ENCODE data around the gene PGBD5. TPM values are rescaled to one million over a fixed set of nuclear protein-coding genes. Genes with fewer than 3 reads are reported as not detected.

Gene PGBD5
- total RNA-seq, 1 donor from 2014 or later: 6.4 TPM

DNA sequence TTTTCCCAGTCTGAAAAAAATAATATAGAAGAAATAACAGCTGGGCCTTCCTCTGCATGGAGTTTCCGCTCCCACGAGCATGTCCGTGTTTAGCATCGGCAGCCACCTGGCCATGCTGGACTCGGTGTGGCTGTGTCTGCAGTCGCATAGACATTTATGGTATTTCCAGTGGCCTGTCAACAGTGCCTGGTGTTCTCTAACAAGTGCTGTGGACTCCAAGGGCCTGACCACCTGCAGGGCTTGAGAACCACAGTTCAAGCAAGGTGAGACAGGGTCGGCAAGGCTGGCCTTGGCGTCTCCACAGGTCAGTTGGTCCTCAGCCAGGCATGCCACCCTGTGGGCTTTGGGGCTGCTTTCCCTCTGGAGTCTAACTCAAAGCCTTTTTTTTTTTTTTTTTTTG is 124.8 kb downstream of the PGBD5 start:
- ATAC-seq: no peak

DNA sequence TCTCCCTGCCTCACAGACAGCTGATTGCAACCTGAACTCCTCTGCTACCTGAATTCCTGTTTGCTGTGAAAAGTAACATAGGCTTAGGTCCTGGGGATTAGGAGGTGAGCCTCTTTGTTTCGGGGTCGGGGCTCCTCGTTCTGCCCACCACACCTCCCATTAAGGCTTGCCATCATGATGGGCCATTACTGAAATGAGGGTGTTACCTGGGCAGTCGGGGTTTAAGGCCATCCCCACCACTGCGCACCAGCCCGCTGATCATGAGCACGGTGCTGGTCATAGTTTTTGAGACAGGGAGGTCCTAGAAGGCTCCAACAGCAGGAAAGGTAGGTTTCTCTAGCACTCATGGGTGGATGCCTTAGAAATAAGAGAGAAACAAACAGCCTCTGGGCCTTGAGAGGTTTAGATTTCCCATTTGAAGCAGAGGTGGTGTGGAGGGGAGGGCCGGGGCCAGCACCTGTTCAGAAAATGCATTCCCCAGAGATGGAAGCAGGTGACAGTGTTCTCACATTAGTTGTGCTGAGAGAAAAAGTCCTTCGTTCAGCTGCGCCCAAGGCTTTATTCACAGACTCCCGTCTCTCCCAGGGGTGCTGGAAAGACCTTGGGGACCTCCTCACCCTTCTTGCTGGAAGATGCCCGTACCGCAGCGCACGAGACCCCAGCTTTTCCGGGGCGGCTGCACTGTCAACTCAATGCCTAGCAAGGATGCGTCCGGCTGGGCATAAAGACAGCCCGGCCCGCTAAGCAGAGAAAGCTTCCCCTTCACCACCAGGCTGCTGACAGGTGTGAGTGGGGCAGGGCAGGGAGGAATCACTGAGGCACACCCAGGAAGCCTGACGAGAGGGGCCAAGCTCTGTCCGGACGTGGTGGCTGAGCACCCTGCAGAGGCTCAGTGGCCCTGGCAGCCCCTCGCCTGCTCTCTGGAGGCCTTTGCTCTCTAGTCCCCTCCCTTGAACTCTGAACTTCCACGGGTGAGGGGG is 125.5 kb downstream of the PGBD5 start:
- peak; percentile 51 for ATAC-seq

DNA sequence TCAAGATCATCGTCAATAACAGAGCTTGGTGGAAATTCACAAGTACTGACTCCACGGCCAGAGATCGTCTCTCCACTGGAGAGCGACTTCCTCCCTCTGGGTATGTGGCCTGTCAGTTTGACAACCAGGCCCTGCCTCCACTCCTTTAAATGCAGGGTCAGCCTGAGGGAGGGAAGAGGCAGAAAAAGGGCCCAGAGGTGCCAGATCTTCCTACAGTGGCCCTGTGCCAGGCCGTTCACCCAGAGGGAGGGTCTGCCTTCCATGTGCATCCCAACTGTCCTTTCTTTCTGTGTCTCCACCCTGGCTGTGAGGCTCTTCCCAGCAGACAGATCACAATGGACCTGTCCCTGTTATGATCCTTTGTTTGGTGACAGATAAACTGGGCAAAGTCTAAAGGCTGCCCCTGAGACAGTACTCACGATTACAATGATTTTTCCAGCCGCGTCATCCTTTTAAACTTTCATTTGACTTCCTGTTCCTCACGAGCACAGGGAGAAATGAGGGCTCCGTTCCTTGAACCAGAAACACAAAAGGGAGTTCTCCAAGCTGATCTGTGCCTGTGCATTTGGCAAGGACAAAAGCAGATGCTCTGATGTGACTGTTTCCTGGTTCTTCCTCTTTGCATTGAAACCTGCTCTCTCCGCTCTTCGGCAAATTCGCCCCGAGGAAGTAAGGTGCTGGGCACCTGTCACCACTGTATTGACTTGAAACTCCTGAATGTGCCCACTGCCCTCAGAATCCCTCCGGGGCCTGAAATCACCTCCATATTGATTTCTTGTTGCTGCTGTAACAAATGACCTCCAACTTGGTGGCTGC is 126.7 kb downstream of the PGBD5 start:
- ATAC-seq: no peak

DNA sequence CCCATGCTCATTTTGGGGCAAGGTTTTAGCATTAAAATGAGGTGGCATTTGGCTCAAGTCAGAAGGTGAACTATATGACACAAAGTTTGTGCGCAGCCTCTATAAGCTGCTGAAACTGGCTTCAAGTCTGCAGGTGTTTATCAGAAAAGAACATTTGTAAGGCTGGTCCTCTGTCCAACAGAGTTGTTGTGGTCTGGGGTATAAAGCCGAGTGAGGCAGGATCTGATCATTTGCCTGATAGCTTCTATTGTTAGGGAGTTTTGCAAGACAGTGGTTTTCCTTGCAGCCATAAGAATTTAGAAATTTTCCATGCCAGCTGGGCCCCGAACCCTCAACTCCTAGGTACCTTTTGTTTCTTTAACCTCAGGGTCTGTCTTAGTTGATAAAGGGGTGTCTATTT is 130.8 kb downstream of the PGBD5 start:
- ATAC-seq: no peak

DNA sequence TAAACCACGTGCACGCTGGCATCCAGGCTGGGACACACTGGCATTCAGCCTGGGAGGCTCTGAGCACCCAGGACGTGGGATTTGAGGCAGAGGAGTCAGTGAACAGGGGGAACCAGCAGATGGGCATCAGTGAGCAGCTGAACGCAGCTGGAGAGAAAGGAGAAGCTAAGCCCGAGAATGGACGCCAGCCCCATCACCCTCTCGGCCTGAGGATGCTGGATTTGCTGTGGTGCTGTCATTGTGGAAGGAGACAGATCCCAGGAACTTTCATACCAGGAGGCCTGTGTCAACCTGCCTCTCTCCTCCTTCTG is 132.8 kb downstream of the PGBD5 start:
- ATAC-seq: no peak

DNA sequence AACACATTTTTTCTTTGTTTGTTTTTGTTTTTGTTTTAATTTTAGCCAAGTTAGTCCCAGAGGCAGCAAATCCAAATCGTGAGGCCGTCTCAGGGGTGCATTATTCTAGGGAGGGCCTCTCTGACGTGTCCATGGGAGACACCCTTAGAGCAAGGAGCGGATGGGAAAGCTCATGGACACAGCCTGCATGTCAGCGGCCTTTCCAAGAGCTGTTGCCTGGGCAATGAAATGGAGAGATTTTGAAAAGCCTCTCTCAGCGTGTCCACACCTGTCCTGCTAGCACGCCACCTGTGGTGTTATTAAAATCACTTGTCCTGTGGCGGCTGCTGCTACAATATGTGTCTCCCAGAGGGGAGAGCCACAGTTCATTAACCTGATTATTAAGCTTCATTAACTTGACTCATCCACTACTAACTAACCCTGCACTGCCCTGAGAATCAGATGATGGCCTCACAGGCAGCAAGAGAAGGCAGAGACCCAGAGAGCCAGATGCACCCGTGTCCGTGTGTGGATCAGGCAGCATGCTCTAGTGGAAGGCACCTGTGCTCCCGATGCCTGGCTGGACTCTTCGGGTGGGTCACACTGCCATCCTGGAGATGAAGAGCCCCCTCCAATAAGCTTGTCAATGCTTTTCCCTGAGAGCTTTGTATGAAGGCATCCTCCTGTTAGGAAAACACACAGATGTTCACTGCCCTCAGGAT is 133.3 kb downstream of the PGBD5 start:
- ATAC-seq: peak; percentile 39

DNA sequence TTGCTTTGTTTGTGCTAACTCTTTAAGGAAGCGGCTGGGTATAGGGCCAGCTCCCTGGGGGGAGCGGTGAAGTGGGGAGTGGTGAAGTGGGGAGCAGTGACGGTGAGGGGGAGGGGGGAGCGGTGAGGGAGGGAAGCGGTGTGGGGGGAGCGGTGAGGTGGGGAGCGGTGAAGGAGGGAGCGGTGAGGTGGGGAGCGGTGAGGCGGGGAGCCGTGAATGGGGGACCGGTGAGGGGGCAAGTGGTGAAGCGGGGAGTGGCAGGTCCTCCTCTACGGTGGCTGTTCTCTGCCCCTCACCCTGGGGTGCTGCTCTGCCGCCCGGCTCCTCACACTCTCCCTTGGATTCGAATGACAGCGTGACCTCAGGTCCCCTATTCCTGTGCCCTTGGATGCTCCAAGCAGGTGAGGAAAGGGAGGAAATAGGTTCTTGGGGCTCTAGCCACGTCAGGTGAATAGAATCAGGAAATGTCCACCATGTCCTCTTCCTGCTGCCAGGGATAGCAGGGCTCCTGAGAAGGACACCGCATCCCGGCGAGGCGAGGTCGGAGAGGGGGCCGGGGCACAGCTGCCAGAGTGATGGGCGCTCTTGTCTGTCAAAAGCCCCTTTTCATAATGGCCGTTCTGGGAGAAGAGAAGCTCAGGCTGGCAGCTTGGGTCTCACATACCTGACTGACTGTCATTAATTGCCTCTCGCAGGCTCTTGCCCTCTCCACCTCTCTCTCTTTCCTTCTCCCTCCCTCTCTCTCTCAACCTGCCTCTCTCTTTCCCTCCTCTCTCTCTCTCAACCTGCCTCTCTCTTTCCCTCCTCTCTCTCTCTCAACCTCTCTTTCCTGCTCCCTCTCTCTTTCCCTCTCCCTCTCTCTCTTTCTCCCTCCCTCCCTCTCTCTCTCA is 134.2 kb downstream of the PGBD5 start:
- peak; percentile 30 for ATAC-seq

DNA sequence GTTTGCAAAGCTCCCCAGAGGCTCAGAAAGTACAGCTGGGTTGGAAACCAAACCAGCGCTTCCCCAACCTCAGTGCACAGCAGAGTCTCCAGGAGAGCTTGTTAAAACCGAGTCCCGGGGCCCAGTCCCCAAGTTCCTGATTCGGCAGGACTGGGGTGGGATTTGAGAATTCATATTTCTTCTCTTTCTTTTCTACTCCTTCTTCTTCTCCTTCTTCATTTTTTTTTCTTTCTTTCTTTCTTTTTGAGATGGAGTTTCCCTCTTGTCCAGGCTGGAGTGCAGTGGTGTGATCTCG is 136.8 kb downstream of the PGBD5 start:
- ATAC-seq: no peak

DNA sequence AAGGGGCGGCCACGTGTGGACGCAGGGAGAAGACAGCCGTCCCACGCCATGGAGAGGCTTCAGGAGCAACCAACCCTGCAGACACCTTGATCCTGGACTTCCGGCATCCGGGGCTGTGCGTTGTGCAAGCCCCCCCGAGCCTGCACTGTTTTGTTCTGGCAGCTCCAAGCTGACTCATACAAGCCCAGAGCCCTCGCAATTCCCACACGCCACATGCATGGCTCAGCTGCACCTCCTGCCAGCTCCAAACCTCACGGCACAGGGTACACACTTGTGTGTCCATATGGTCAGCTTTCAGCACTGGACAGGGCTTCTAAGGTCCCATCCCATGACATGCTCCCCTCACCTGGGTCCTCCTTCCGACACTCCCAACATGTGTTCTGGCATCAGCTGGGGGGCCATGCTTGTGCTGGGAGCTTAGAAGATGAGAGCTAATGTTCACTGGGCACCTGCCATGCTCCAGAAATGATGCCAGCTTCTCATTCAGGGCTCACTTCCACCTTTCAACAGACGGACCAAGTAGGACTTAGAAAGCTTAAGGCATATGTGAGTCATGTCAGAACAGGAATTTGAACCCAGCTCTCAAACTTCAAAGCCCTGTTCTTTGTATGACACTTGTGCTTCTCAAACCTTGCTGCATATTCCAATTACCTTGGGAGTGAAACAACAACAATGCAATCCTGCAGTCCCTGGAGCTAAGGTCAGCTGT is 137.3 kb downstream of the PGBD5 start:
- peak; percentile 22 for ATAC-seq

DNA sequence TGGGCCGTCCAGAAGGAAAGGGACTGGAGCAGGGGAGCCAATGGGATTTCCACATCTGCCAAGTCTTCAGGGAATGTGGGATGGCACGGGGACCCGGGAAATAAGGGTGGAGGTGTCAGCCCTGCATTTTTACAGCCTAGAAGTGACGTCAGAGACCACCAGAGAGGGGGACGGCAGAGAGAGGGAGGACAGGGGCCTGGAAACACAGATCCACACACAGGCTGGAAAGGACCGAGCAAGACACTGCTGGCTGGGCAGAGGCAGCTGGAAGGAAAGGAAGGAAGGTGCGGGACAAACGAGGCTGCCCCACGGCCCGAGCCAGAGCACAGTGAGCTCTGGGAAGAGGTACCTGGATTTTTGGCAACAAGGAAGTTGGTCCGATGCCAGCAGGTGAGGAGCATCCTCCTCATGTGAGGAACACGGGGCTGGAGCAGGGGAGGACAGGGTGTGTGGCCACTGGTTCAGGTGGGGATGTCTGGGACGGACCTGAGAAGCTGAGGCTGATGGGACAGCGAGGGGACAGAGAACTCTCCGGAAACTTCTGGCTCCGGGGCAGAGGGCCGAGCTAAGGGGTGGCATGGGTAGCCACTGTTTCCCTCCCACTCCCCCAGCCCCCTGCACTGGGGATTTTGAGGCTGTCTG is 138.3 kb downstream of the PGBD5 start:
- no peak for ATAC-seq

DNA sequence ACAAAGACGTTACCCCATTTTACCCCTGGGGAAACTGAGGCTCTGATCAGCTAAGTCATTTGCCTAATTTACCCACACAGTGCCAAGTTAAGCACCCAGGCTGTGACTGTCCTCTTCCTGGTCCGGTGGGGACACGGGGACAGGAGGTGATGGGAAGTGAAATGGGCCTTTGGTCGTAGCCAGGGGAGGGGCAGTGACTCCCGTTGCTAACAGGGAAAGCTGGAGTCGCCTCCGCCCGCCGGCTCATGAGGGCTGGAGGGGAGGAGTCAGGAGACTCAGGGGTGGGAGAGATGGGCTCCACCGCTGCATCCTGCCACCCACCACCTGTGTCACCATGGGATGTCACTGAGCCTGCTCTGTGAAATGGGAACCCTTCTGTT is 139.3 kb downstream of the PGBD5 start:
- no peak for ATAC-seq

DNA sequence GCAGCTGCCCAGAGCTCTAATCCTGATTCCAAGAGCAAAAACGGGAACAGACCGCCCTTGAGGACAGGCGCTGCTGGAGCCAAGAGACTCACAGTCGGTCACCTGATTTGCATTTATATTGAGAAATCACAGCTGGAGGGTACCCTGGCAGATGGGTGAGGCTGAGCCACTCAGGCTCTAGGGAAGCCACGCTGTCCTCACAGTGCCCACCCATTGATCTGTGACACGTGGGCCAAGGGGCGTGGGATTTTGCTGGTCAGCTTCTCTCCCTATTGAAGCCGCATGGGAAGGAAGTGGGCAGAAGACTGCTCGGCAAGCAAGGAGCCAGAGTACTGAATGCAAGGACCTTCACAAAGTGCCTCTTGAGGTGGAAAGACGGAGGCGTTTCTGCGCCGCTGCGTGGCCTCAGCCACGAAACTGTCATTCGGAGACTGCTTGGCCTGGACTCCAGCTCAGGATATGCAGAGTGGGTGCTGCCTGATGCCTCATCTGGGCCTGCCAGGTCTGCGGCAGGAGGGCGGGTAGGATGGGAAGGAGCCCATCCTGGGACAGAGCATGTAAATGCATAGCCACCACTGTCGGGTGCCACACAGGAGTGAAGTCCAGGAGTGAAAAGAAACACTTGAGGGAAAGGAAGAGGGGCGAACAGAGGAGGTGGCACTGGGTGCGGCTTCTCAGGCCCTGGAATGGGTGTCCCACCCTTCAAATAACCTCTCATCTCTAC is 139.8 kb downstream of the PGBD5 start:
- ATAC-seq: no peak

DNA sequence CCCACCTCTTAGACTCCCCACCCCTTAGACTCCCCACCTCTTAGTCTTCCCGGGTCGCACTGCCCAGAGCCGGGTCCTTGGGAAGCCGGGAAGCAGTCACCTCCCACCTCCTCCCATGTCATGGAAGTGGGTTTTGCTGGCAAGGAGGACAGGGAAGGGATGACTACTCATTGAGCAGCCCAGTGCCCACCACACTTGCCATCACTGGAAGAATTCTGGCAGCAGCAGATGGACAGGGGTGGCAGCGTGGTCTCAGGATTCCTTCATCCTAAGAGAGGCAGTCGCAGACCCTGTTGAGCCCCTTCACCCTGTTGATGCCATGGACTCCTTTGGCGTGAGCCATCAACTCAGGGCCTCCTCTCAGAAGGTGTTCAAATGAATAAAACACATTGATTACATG is 140.8 kb downstream of the PGBD5 start:
- ATAC-seq: no peak

DNA sequence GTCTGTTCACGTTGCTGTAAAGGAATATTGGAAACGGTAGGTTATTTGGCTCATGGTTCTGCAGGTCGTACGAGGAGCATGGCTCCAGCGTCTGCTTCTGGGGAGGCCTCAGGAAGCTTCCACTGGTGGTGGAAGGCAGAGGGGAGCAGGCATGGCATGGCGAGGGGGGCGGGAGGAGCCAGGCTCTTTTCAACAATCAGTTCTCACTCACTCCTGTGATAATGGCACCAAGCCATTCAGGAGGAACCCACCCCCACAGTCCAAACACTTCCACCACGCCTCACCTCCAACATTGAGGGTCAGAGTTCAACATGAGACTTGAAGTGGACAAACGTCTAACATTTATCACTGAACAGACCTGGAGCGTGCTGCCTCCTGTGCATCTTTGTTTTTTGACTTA is 141.2 kb downstream of the PGBD5 start:
- ATAC-seq: no peak

DNA sequence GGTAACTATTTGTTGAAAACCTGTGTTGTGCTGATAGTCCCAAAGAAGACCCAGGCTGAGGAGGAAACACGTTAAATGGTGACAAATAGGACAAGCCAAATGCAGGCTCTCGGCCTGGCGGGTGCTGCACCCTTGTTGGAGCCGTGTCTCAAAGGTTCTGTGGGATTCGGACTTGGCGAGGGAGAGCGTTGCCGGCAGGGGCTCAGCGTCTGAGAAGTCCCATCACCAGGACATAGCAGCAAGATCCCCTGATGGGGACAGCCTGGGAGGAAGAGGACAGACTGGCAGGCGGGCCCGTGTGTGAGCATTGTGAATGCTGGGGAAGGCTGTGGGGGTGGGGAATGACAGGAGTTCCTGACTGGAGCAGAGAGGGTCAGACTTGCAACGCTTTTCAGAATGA is 142.5 kb downstream of the PGBD5 start:
- ATAC-seq: no peak

DNA sequence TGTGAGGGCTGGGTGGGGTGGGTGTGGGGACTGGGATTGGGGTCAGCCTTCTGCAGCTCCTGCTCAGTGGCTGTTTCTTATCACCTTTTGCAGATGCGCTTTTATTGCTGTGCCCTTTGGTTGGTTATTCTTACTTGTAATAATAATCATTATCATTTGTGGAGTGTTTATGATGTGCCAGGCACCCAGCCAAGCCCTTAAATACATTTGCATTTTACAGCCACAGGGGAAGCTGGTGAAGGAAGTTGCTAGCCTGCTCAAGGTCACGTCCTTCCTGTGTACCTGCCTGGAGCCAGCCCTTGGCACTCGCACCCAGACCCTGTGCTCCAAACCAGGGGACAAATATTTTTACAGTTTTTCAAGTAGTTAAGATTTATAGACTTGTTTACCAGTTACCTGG is 144.0 kb downstream of the PGBD5 start:
- no peak for ATAC-seq

DNA sequence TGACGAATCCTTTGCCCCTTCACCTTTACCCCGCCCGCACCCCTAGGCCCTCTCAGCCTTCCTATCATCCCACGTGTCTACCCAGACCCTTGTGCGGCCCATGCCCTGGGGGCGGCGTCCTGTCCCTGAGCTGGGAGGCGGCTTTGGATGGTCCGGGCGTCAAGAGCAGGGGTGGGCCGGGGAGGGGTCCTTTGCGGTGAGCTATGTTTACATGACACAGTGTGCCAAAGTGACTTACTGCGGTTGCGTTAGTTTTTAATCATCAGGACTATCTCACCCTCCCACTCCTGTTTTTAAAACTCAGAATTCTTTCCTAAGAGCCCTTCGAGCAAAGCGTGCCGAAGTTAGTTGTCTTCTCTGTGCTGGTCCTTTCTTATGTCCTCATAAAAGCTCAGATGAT is 144.6 kb downstream of the PGBD5 start:
- ATAC-seq: no peak

DNA sequence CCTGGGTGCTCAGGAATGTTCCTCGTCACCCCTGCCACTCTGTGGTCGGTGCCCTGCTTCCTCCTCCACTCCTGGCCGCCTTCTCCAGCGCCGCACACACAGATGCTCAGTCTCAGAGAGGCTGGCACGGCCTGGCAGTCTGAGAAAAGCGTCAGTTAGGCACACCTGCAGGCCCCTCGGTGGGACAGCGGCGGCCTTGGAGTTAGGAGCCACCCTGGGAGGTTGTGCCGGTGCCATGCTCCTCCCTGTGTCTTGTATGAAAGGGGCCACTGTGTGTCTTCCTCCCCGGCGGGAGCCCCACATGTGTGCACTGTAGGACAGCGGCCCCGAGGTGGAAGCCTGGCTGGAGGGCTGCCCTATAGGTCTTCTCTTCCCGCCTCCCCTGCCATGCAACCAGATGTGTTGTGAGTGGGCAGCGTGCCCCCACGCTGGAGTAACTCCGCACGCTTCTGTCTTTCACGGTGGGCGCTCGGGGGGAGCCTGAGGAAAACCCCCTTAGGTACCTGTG is 145.2 kb downstream of the PGBD5 start:
- ATAC-seq: no peak

DNA sequence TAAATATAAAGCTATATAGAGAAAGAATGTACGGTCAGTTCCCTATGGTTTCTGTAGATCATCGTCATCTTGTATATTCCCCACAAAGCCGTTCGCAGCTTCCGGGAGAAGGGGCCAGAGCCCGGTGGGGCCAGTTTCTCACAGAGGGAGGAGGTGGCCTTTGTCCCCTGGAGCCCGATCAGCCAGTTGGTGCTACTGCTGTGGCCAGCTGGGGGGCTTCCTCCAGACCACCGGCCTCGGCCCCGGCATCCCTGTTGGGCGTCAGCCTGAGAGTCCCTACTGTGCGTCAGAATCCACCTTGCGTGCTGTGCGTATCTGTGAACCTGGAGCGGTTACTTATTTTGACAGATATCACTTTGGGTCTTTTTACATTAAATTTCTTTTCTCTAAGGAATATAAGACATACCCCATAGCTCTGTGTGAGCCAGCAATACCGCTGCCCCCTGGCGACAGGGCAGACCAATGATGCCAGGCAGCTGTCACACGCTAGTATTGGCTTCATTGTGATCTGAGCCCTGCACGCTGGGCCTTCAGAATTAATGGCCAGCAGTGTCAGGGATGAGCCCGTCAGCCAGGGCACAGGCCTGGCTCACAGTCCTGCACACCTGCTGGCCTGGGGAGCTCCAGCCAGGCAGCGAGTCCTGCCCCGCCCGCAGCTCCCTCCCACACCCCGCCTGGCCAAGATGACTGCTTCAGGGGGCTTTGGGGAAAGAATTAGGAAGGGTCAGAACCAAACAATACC is 145.9 kb downstream of the PGBD5 start:
- ATAC-seq: no peak

DNA sequence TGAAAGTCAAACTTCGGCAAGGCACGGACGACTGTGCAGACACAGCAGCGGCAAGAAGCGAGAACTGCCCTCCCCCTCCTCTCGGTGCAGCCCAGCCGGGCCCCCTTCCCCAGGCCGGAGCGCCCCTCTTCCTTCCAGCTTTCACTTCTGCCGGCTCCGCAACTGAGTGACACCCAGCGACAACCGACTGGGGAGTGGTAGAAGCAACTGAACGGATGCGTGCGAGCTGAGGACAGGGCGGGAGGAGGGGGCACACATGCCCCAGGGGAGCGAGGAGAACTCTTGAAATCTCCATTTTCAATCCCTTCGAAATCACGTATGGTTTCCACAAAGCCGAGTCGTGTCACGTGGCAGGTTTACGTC is 146.6 kb downstream of the PGBD5 start:
- ATAC-seq: no peak

Data from esophagus mucosa (tissue), 1 donor.